Suprapubic skin (tissue), 4 donors: ENCODE results near the gene MAN2B2.

Experiments
- CTCF ChIP-seq, 2 donors: fragments of 200-600 bp in 1 of 2; fragments of 450-650 bp in 1 of 2; sonication (generic) in 1 of 2; IDR thresholded peaks; one replicate each; pipeline ENCODE4 v1.5.1; 2016 to 2019; ENCODE audit warnings: antibody characterized with exemption in 2 of 2, mild to moderate bottlenecking in 1 of 2, moderate library complexity in 1 of 2
- EP300 ChIP-seq: sonication (generic); formaldehyde crosslinking; IDR thresholded peaks from one replicate; pipeline ENCODE4 v1.6.1; 2017; ENCODE audit warnings: antibody characterized with exemption
- POLR2A ChIP-seq, 2 donors: fragments of 450-650 bp; IDR thresholded peaks; one replicate each; pipeline ENCODE4 v1.6.1; 2017; ENCODE audit warnings: antibody characterized with exemption in 2 of 2, mild to moderate bottlenecking in 2 of 2, moderate library complexity in 2 of 2
- POLR2AphosphoS5 ChIP-seq, 3 donors: sonication (generic); formaldehyde crosslinking; IDR thresholded peaks; one replicate each; pipeline ENCODE4 v1.6.1; 2017; ENCODE audit warnings: antibody characterized with exemption in 3 of 3

GRCh38 chr4:6602289-6602688 is 27.3 kb downstream of the MAN2B2 start:
- no peak for TF ChIP-seq CTCF (IDR thresholded peaks at IDR 0.05)
- TF ChIP-seq POLR2AphosphoS5 (IDR thresholded peaks at IDR 0.05), result no peak
- no peak for TF ChIP-seq POLR2A (IDR thresholded peaks at IDR 0.05)
- no peak for TF ChIP-seq EP300
